PC-9 (cell line): ENCODE measurements around the gene INHA. TPM values are rescaled to one million over a fixed set of nuclear protein-coding genes. Genes with fewer than 3 reads are reported as not detected.
A peak's percentile ranks its signal among the peaks of the same experiment; 100 is the strongest.

Experiments used
- BruUV-seq: library from RNA; stranded (reverse); fragments of 400-500 nt; replicated peaks from 2 replicates; lab custom pipeline; 2021; lab: Mats Ljungman, UMichigan
- CTCF ChIA-PET: fragments of 300-600 bp; sonication (Branson Sonifier 250); formaldehyde crosslinking; loops from one replicate; lab custom pipeline; 2022; ENCODE audit warnings: antibody characterized with exemption; lab: Charles Lee
- POLR2A ChIA-PET: fragments of 300-600 bp; sonication (Branson Sonifier 250); formaldehyde crosslinking; loops from one replicate; lab custom pipeline; 2022; ENCODE audit warnings: antibody characterized with exemption; ENCODE audit not compliant: unreplicated experiment; lab: Charles Lee
- DNase-seq, 2 experiments: peaks; one replicate each; pipeline versions ENCODE4 v3.0.0 to v3.0.0-alpha.2; 2015 to 2022; ENCODE audit warnings: mixed read lengths in 1 of 2
- H2AFZ ChIP-seq: fragments of 200-600 bp; sonication (generic); 2 replicates; pipeline ENCODE4 v1.8.1; 2017; ENCODE audit warnings: antibody characterized with exemption
- H3F3A ChIP-seq: fragments of 200-600 bp; sonication (generic); 2 replicates; pipeline ENCODE4 v1.8.1; 2017; ENCODE audit warnings: antibody characterized with exemption, mild to moderate bottlenecking, low read depth; ENCODE audit not compliant: insufficient read depth
- H3K27ac ChIP-seq: fragments of 200-600 bp; sonication (generic); 2 replicates; pipeline ENCODE4 v1.6.1; 2016; ENCODE audit warnings: mixed run types
- H3K27me3 ChIP-seq: fragments of 200-600 bp; sonication (generic); 2 replicates; pipeline ENCODE4 v1.6.1; 2016; ENCODE audit warnings: low read depth, mixed run types; ENCODE audit not compliant: insufficient read depth
- H3K36me3 ChIP-seq: fragments of 200-600 bp; sonication (generic); 2 replicates; pipeline ENCODE4 v1.6.1; 2016; ENCODE audit warnings: low read depth, mixed run types
- H3K4me1 ChIP-seq: fragments of 200-600 bp; sonication (generic); replicated peaks from 2 replicates; pipeline ENCODE4 v1.6.1; 2016; ENCODE audit warnings: mixed run types; ENCODE audit not compliant: insufficient read depth
- H3K4me2 ChIP-seq: fragments of 200-600 bp; sonication (generic); 2 replicates; pipeline ENCODE4 v1.6.1; 2017; ENCODE audit warnings: mixed run types
- H3K4me3 ChIP-seq: fragments of 200-600 bp; sonication (generic); 2 replicates; pipeline ENCODE4 v1.6.1; 2016; ENCODE audit warnings: mixed run types
- H3K79me2 ChIP-seq: fragments of 200-600 bp; sonication (generic); 2 replicates; pipeline ENCODE4 v1.6.1; 2017; ENCODE audit warnings: low read depth, mixed run types
- H3K9me2 ChIP-seq: fragments of 200-600 bp; sonication (generic); 2 replicates; pipeline ENCODE4 v1.8.1; 2017; ENCODE audit warnings: mild to moderate bottlenecking; ENCODE audit not compliant: insufficient read depth
- H3K9me3 ChIP-seq: fragments of 200-600 bp; sonication (generic); 2 replicates; pipeline ENCODE4 v1.8.1; 2016; ENCODE audit warnings: low read depth; ENCODE audit not compliant: insufficient read depth
- H4K20me1 ChIP-seq: fragments of 200-600 bp; sonication (generic); 2 replicates; pipeline ENCODE4 v1.8.1; 2017; ENCODE audit not compliant: insufficient read depth
- EZH2 ChIP-seq: fragments of 200-600 bp; sonication (generic); IDR thresholded peaks from 2 replicates; pipeline ENCODE4 v1.8.0; 2017; ENCODE audit warnings: antibody characterized with exemption, low read depth
- intact Hi-C: fragments of 100-400 bp; cut with micrococcal nuclease; formaldehyde crosslinking; loops from one replicate; pipeline ENCODE4 v1.10.0; 2022; ENCODE audit not compliant: unreplicated experiment
- total RNA-seq: library from RNA; stranded (reverse); gene quantifications from 2 replicates; pipeline ENCODE4 v1.2.3, GENCODE V29; 2021
- TF ChIP-seq, protein P1 (sequence below): fragments of 200-600 bp; sonication (generic); conservative IDR thresholded peaks from 2 replicates; pipeline ENCODE4 v1.6.1; 2017; ENCODE audit warnings: mixed run types, antibody characterized with exemption, mild to moderate bottlenecking, moderate library complexity

The INHA gene
- total RNA-seq, 1 experiment from 2014 or later = 5.2 TPM

DNA sequence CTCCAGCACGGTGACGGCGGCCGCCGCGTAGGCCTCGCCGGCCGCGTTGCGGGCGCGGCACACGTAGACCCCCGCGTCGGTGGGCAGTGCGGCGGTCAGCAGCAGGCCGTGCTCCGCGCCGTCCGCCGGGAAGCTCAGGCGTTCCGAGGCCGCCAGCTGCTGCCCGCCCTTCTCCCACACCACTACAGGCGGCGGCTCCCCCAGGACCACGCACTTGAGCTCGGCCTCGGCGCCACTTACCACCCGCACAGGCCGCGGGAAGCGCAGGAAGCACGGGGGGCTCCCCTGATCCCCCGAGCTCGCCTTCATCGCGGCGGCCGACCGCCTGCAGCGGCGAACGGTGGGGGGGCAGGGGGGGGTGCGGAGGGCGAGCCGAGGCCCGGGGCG is 1.2 kb upstream of the INHA start:
- peaks cover 28% of the 10 kb centered on the region for H3K4me1 ChIP-seq
- no TSS peak for BruUV-seq
- TF ChIP-seq EZH2 = no peak
- TF ChIP-seq, protein P1, sequence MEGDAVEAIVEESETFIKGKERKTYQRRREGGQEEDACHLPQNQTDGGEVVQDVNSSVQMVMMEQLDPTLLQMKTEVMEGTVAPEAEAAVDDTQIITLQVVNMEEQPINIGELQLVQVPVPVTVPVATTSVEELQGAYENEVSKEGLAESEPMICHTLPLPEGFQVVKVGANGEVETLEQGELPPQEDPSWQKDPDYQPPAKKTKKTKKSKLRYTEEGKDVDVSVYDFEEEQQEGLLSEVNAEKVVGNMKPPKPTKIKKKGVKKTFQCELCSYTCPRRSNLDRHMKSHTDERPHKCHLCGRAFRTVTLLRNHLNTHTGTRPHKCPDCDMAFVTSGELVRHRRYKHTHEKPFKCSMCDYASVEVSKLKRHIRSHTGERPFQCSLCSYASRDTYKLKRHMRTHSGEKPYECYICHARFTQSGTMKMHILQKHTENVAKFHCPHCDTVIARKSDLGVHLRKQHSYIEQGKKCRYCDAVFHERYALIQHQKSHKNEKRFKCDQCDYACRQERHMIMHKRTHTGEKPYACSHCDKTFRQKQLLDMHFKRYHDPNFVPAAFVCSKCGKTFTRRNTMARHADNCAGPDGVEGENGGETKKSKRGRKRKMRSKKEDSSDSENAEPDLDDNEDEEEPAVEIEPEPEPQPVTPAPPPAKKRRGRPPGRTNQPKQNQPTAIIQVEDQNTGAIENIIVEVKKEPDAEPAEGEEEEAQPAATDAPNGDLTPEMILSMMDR = no peak
- H3K79me2 ChIP-seq = peaks cover 13% of the 10 kb centered on the region
- peak overlapping the region; percentile 67 for H3K4me3 ChIP-seq
- ChIA-PET CTCF (interaction anchor here (0.6 to 1.4 kb wide), 3 partner anchors 11 to 29 kb away, joined by 5 to 8 read pairs (median 7); no protein-coding TSS in a partner anchor), POLR2A (interaction anchor here (0.5 to 0.7 kb wide), 4 partner anchors 19 to 566 kb away, joined by 3 to 6 read pairs (median 4); no protein-coding TSS in a partner anchor)
- H3K27ac ChIP-seq = peak overlapping the region; percentile 64; the same call in 1 of the 2 replicates
- no peaks in the 10 kb centered on the region for H4K20me1 ChIP-seq
- intact Hi-C loops = loop anchor here (2.0 kb wide), 1 partner anchor 28 kb away; the partner anchor contains the start of gene CHPF
- H3K36me3 ChIP-seq = no peaks in the 10 kb centered on the region
- peak overlapping the region; percentile 67; the same call in 1 of the 2 replicates for H2AFZ ChIP-seq
- no peak for DNase-seq
- no peaks in the 10 kb centered on the region for H3K27me3 ChIP-seq
- no peaks in the 10 kb centered on the region for H3K9me3 ChIP-seq
- H3K9me2 ChIP-seq = no peaks in the 10 kb centered on the region
- H3F3A ChIP-seq = peaks cover 13% of the 10 kb centered on the region
- peak overlapping the region; percentile 98 for H3K4me2 ChIP-seq

DNA sequence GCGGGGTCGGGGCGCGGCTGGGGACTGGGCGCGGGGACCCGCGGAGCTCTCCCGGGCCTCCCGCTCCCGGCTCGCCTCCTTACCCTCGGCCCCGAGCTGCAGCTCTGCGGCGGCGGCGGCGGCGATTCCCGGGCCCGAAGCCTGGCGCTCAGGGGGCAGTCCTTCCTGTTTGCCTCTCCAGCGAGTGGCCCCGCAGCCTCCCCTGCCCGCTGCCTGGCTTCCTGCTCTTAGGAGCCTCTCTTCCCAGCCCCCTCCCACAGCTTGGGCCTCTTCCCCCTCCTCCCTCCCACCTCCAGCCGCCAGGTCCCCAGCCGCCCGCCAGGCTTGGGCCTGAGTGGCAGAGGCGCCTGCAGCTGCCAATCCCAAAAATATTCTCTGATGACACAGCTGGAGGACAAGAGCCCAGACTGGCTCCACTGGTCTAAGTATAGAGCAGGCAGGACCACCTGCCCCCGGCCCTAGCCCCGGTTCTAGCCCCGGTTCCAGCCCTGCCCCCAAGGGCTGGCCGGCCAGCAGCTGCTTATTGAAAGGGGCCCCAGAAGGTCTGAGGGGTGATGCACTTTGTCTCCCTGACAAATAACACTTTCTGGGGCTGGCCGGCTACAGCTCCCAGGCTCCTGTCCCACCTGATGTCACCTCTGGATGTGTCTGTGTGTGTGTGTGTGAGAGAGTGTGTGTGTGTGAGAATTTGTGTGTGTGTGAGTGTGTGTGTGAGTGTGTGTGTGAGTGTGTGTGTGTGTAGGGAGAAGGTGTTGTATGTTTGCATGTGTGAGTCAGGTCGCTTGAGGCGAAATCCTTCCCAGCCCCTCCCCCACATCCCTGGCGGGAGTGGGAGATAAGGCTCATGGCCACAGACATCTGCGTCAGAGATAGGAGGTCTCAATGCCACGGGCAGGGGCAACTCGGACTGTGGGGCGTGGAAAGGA is 536 bp upstream of the INHA start, which contains the start of gene OBSL1:
OBSL1 (minus strand) TSS at position 229 of the 926 bp plus-strand sequence. CDS start 307 bp downstream, outside the sequence.
- DNase-seq = peak; percentile 78 to 85
- no peaks in the 10 kb centered on the region for H3K9me3 ChIP-seq
- no peaks in the 10 kb centered on the region for H3K27me3 ChIP-seq
- H4K20me1 ChIP-seq = no peaks in the 10 kb centered on the region
- TF ChIP-seq, protein P1 = no peak
- no peak for TF ChIP-seq EZH2
- H3K9me2 ChIP-seq = no peaks in the 10 kb centered on the region
- H3K36me3 ChIP-seq = no peaks in the 10 kb centered on the region
- H3K4me3 ChIP-seq = peak within 1 kb of the TSS; percentile 67
- intact Hi-C loops = loop anchor here (1.0 to 2.0 kb wide), 2 partner anchors 25 to 29 kb away; partner anchors contain the start of gene CHPF
- ChIA-PET POLR2A (interaction anchor here (0.5 to 0.8 kb wide), 5 partner anchors 19 to 565 kb away, joined by 3 to 9 read pairs (median 5); no protein-coding TSS in a partner anchor), CTCF (interaction anchor here (0.6 to 1.4 kb wide), 4 partner anchors 12 to 346 kb away, joined by 5 to 8 read pairs (median 7); no protein-coding TSS in a partner anchor)
- H3K4me1 ChIP-seq = peaks cover 28% of the 10 kb centered on the region
- peaks cover 13% of the 10 kb centered on the region for H3K79me2 ChIP-seq
- H3K27ac ChIP-seq = peak within 1 kb of the TSS; percentile 64
- BruUV-seq = no TSS peak
- H2AFZ ChIP-seq = peak within 1 kb of the TSS; percentile 70
- H3K4me2 ChIP-seq = peak within 1 kb of the TSS; percentile 98
- peaks cover 13% of the 10 kb centered on the region for H3F3A ChIP-seq

DNA sequence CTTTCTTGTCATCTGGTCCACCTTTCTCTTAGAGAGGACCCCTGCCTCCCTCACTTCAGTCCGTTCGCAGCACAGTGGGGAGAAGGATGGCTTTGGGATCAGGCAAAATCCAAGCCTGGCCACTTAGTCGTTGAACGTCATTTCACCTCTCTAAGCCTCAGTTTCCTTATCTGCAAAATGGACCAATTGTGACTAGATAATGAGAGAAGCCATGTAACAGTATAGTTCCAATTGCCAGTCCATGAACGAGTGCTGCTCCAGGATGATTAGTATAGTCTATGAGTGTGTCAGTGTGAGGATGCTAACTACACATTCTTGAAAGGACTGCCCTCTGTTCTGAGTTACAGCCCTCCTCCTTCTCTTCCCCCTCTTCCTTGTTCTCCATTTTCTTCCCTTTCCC is 1.1 kb downstream of the INHA start:
- no peaks in the 10 kb centered on the region for H3K9me3 ChIP-seq
- H3K27ac ChIP-seq = no peak overlapping the region
- no TSS peak for BruUV-seq
- CTCF ChIA-PET = no interaction called here
- no peak overlapping the region for H3K4me2 ChIP-seq
- peaks cover 13% of the 10 kb centered on the region for H3F3A ChIP-seq
- H3K36me3 ChIP-seq = no peaks in the 10 kb centered on the region
- no peaks in the 10 kb centered on the region for H4K20me1 ChIP-seq
- POLR2A ChIA-PET = no interaction called here
- H3K79me2 ChIP-seq = peaks cover 13% of the 10 kb centered on the region
- H3K9me2 ChIP-seq = no peaks in the 10 kb centered on the region
- no peak overlapping the region for H3K4me3 ChIP-seq
- H2AFZ ChIP-seq = no peak overlapping the region
- intact Hi-C loops = no loop called here
- peaks cover 27% of the 10 kb centered on the region for H3K4me1 ChIP-seq
- no peak for DNase-seq
- H3K27me3 ChIP-seq = no peaks in the 10 kb centered on the region
- TF ChIP-seq EZH2 = no peak
- TF ChIP-seq, protein P1 = no peak
